ENCODE results near the gene MORF4L1. TPM values are rescaled to one million over a fixed set of nuclear protein-coding genes. Genes with fewer than 3 reads are reported as not detected.

MORF4L1 gene
- total and polyA plus RNA-seq, 10 of the 15 experiments (the other 5 are each of a cell fraction or from before 2014, with no cell fraction given): 113 to 636 (median 229) TPM

DNA sequence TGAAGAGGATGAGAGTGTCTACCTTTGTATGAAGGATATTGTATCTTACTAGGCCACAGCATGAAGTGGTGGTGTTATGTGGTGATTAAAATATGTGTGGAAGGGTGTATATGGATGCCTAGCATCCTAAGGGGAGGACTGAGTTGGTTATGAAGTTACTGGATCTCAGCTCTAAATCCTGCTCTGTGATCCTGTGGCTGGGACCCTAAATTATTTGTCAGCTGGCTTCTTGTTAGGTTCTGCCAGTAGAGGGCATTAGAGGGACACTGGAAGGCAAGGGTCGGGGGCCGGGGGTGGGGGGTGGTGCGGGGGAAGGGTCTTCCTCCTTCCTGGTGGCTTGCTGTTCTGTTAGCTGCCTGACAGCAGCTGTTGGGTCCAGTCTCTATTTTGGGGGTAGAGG is 34.9 kb downstream of the MORF4L1 start:
- RAD21 ChIA-PET (ENCODE audit: unreplicated experiment): interaction anchor here (0.6 to 4.4 kb wide), 11 partner anchors 17 to 282 kb away, joined by 3 to 32 read pairs (median 3); no protein-coding TSS in a partner anchor
- DNase-seq (ENCODE audit: low read depth, low spot score): no peak
- Histone ChIP-seq H3K36me3 (ENCODE audit: control insufficient read depth in 2 of 2, insufficient read depth in 2 of 2, low read length in 1 of 2) (peaks cover 7 to 31% of the 10 kb centered on the region in 2 experiments), H3K4me2 (ENCODE audit: control insufficient read depth, insufficient read depth) (no peak overlapping the region), H3K4me1 (ENCODE audit: control insufficient read depth, insufficient read depth, low read length) (peaks cover 10% of the 10 kb centered on the region; the same call in 1 of the 2 replicates), H3K79me2 (ENCODE audit: control insufficient read depth, insufficient read depth, low read length) (no peaks in the 10 kb centered on the region), H3K9me3 (replicated peaks; ENCODE audit: control insufficient read depth, insufficient read depth, low read length) (no peaks in the 10 kb centered on the region), H3K27me3 (replicated peaks in 1 of 2; ENCODE audit: control insufficient read depth in 2 of 2, insufficient read depth in 2 of 2, low read length in 1 of 2) (no peaks in the 10 kb centered on the region), H3K4me3 (no peak overlapping the region), H3K9ac (ENCODE audit: control insufficient read depth, insufficient read depth, low read length) (no peak overlapping the region), H4K20me1 (ENCODE audit: control insufficient read depth, insufficient read depth) (no peaks in the 10 kb centered on the region), H2AFZ (ENCODE audit: control insufficient read depth, low read depth, low read length) (no peak overlapping the region), H3K27ac (ENCODE audit: control insufficient read depth, insufficient read depth) (no peak overlapping the region)
- peak; percentile 10 to 28 (median 19); a peak in 2 of 6 replicates for TF ChIP-seq CTCF (IDR thresholded peaks at IDR 0.05 in 2 of 3, conservative IDR thresholded peaks at IDR 0.05 in 1 of 3; ENCODE audit: control insufficient read depth in 2 of 3, extremely low read depth in 1 of 3, insufficient read depth in 1 of 3, low read depth in 3 of 3, low read length in 3 of 3)
- TF ChIP-seq ZBTB11 (CRISPR knock-in tag; IDR thresholded peaks at IDR 0.05): no peak
- TF ChIP-seq, protein P1, sequence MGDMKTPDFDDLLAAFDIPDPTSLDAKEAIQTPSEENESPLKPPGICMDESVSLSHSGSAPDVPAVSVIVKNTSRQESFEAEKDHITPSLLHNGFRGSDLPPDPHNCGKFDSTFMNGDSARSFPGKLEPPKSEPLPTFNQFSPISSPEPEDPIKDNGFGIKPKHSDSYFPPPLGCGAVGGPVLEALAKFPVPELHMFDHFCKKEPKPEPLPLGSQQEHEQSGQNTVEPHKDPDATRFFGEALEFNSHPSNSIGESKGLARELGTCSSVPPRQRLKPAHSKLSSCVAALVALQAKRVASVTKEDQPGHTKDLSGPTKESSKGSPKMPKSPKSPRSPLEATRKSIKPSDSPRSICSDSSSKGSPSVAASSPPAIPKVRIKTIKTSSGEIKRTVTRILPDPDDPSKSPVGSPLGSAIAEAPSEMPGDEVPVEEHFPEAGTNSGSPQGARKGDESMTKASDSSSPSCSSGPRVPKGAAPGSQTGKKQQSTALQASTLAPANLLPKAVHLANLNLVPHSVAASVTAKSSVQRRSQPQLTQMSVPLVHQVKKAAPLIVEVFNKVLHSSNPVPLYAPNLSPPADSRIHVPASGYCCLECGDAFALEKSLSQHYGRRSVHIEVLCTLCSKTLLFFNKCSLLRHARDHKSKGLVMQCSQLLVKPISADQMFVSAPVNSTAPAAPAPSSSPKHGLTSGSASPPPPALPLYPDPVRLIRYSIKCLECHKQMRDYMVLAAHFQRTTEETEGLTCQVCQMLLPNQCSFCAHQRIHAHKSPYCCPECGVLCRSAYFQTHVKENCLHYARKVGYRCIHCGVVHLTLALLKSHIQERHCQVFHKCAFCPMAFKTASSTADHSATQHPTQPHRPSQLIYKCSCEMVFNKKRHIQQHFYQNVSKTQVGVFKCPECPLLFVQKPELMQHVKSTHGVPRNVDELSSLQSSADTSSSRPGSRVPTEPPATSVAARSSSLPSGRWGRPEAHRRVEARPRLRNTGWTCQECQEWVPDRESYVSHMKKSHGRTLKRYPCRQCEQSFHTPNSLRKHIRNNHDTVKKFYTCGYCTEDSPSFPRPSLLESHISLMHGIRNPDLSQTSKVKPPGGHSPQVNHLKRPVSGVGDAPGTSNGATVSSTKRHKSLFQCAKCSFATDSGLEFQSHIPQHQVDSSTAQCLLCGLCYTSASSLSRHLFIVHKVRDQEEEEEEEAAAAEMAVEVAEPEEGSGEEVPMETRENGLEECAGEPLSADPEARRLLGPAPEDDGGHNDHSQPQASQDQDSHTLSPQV (IDR thresholded peaks at IDR 0.05): no peak
- TF ChIP-seq HCFC1 (IDR thresholded peaks at IDR 0.05; ENCODE audit: low read length): no peak
- TF ChIP-seq NFXL1 (IDR thresholded peaks at IDR 0.05; ENCODE audit: borderline replicate concordance): no peak
- TF ChIP-seq ESRRA (IDR thresholded peaks at IDR 0.05; ENCODE audit: low read length): no peak
- peak; percentile 44; the same call in 1 of the 2 replicates for TF ChIP-seq RAD21 (IDR thresholded peaks at IDR 0.05; ENCODE audit: insufficient read depth, low read depth, low read length)
- BruUV-seq (replicated peaks): no TSS peak
- intact Hi-C loops (cut with micrococcal nuclease; ENCODE audit: unreplicated experiment): no loop called here
- FAIRE-seq: no peak
- POLR2A ChIA-PET: no interaction called here
- in situ Hi-C loops (cut with MboI): no loop called here
- CTCF ChIA-PET: interaction anchor here (1.5 to 10.8 kb wide), 9 partner anchors 8 to 275 kb away, joined by 3 to 127 read pairs (median 12); no protein-coding TSS in a partner anchor
- no peak; the same call in 2 of the 3 replicates for ATAC-seq
- WGBS (ENCODE audit: insufficient coverage, insufficient replicate concordance, low lambda C conversion rate, missing lambda C conversion rate): 20% methylated on average over 2 of the region's 3 CpGs
- SMC1A ChIA-PET (ENCODE audit: uncharacterized antibody, unreplicated experiment): interaction anchor here (0.7 to 10.3 kb wide), 11 partner anchors 15 to 277 kb away, joined by 3 to 91 read pairs (median 6); no protein-coding TSS in a partner anchor

Measured in GM12878 (cell line).